ENCODE data around the gene UCP2. TPM values are rescaled to one million over a fixed set of nuclear protein-coding genes. Genes with fewer than 3 reads are reported as not detected.

Gene UCP2
- total and polyA plus RNA-seq, 10 of the 15 experiments (the other 5 are each of a cell fraction or from before 2014, with no cell fraction given) = 32.9 to 248 (median 154) TPM

DNA sequence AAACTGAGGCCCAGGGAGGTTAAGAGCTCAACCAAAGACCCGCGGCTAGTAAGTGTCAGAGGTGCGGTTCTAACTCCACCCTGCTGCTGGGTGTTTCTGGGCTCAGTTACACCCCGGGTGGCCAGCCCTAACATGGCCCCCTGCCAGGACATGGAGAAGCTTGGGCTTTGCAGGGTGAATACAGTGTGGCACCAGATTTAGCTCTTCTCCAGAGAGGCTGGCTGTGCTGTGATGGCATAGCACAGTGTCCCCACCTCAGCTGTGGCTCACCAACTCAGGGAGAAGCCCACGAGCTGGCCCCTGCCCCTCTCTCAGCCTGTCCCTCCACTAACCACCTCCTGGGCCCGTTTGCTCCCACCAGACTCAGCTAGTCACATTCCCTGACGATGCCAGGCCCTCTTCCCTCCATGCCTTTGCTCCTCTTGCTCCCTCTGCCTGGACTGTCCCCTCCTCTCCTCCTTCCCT is 19.2 kb upstream of the UCP2 start:
- no peak overlapping the region for H3K9ac ChIP-seq (ENCODE audit: control insufficient read depth, insufficient read depth, low read length)
- no peaks in the 10 kb centered on the region for H3K27me3 ChIP-seq (replicated peaks in 1 of 2; ENCODE audit: control insufficient read depth in 2 of 2, insufficient read depth in 2 of 2, low read length in 1 of 2)
- peaks cover 24% of the 10 kb centered on the region for H3K4me1 ChIP-seq (ENCODE audit: control insufficient read depth, insufficient read depth, low read length)
- H2AFZ ChIP-seq (ENCODE audit: control insufficient read depth, low read depth, low read length) = no peak overlapping the region
- no peaks in the 10 kb centered on the region for H3K79me2 ChIP-seq (ENCODE audit: control insufficient read depth, insufficient read depth, low read length)
- intact Hi-C loops (cut with micrococcal nuclease; ENCODE audit: unreplicated experiment) (no loop called here), in situ Hi-C loops (cut with MboI) (no loop called here)
- TF ChIP-seq RUNX3 (IDR thresholded peaks at IDR 0.05; ENCODE audit: low read length) = no peak
- TF ChIP-seq, protein P1, sequence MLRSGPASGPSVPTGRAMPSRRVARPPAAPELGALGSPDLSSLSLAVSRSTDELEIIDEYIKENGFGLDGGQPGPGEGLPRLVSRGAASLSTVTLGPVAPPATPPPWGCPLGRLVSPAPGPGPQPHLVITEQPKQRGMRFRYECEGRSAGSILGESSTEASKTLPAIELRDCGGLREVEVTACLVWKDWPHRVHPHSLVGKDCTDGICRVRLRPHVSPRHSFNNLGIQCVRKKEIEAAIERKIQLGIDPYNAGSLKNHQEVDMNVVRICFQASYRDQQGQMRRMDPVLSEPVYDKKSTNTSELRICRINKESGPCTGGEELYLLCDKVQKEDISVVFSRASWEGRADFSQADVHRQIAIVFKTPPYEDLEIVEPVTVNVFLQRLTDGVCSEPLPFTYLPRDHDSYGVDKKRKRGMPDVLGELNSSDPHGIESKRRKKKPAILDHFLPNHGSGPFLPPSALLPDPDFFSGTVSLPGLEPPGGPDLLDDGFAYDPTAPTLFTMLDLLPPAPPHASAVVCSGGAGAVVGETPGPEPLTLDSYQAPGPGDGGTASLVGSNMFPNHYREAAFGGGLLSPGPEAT (IDR thresholded peaks at IDR 0.05; ENCODE audit: low read depth) = no peak
- TF ChIP-seq, protein P2, sequence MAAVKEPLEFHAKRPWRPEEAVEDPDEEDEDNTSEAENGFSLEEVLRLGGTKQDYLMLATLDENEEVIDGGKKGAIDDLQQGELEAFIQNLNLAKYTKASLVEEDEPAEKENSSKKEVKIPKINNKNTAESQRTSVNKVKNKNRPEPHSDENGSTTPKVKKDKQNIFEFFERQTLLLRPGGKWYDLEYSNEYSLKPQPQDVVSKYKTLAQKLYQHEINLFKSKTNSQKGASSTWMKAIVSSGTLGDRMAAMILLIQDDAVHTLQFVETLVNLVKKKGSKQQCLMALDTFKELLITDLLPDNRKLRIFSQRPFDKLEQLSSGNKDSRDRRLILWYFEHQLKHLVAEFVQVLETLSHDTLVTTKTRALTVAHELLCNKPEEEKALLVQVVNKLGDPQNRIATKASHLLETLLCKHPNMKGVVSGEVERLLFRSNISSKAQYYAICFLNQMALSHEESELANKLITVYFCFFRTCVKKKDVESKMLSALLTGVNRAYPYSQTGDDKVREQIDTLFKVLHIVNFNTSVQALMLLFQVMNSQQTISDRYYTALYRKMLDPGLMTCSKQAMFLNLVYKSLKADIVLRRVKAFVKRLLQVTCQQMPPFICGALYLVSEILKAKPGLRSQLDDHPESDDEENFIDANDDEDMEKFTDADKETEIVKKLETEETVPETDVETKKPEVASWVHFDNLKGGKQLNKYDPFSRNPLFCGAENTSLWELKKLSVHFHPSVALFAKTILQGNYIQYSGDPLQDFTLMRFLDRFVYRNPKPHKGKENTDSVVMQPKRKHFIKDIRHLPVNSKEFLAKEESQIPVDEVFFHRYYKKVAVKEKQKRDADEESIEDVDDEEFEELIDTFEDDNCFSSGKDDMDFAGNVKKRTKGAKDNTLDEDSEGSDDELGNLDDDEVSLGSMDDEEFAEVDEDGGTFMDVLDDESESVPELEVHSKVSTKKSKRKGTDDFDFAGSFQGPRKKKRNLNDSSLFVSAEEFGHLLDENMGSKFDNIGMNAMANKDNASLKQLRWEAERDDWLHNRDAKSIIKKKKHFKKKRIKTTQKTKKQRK (IDR thresholded peaks at IDR 0.05; ENCODE audit: low read depth, low read length) = no peak
- TF ChIP-seq POLR2A (IDR thresholded peaks at IDR 0.05; ENCODE audit: low read depth, low read length) = no peak
- TF ChIP-seq NFIC (IDR thresholded peaks at IDR 0.05; ENCODE audit: low read depth, low read length) = no peak
- TF ChIP-seq, protein P3, sequence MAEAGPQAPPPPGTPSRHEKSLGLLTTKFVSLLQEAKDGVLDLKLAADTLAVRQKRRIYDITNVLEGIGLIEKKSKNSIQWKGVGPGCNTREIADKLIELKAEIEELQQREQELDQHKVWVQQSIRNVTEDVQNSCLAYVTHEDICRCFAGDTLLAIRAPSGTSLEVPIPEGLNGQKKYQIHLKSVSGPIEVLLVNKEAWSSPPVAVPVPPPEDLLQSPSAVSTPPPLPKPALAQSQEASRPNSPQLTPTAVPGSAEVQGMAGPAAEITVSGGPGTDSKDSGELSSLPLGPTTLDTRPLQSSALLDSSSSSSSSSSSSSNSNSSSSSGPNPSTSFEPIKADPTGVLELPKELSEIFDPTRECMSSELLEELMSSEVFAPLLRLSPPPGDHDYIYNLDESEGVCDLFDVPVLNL (IDR thresholded peaks at IDR 0.05; ENCODE audit: low read depth, low read length) = no peak
- TF ChIP-seq, protein P4, sequence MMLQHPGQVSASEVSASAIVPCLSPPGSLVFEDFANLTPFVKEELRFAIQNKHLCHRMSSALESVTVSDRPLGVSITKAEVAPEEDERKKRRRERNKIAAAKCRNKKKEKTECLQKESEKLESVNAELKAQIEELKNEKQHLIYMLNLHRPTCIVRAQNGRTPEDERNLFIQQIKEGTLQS (IDR thresholded peaks at IDR 0.05; ENCODE audit: borderline replicate concordance, extremely low read depth, low read depth, low read length) = no peak
- TF ChIP-seq ZNF207 (IDR thresholded peaks at IDR 0.05; ENCODE audit: borderline replicate concordance) = no peak
- TF ChIP-seq ZNF384 (IDR thresholded peaks at IDR 0.05; ENCODE audit: borderline replicate concordance, low read depth, low read length) = no peak
- TF ChIP-seq NR2F1 (conservative IDR thresholded peaks at IDR 0.05) = no peak
- no peak for TF ChIP-seq MTA3 (IDR thresholded peaks at IDR 0.05; ENCODE audit: borderline replicate concordance, low read length)
- no peak for TF ChIP-seq CBX5 (IDR thresholded peaks at IDR 0.05; ENCODE audit: low read depth)
- no peak for TF ChIP-seq ETV6 (conservative IDR thresholded peaks at IDR 0.05 in 1 of 2, IDR thresholded peaks at IDR 0.05 in 1 of 2; ENCODE audit: borderline replicate concordance in 1 of 2, low read depth in 1 of 2)
- TF ChIP-seq, protein P5, sequence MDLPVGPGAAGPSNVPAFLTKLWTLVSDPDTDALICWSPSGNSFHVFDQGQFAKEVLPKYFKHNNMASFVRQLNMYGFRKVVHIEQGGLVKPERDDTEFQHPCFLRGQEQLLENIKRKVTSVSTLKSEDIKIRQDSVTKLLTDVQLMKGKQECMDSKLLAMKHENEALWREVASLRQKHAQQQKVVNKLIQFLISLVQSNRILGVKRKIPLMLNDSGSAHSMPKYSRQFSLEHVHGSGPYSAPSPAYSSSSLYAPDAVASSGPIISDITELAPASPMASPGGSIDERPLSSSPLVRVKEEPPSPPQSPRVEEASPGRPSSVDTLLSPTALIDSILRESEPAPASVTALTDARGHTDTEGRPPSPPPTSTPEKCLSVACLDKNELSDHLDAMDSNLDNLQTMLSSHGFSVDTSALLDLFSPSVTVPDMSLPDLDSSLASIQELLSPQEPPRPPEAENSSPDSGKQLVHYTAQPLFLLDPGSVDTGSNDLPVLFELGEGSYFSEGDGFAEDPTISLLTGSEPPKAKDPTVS (IDR thresholded peaks at IDR 0.05; ENCODE audit: low read depth, low read length) = no peak
- TF ChIP-seq RB1 (IDR thresholded peaks at IDR 0.05; ENCODE audit: borderline replicate concordance) = no peak
- ATAC-seq = no peak
- no peak for FAIRE-seq
- SMC1A ChIA-PET (ENCODE audit: uncharacterized antibody, unreplicated experiment) = no interaction called here
- no peak for DNase-seq (ENCODE audit: low read depth, low spot score)
- 80% methylated on average over 7 of the region's 7 CpGs for WGBS (ENCODE audit: insufficient coverage, insufficient replicate concordance, low lambda C conversion rate, missing lambda C conversion rate)
- H3K4me2 ChIP-seq (ENCODE audit: control insufficient read depth, insufficient read depth) = no peak overlapping the region
- BruUV-seq (replicated peaks) = no TSS peak
- H3K4me3 ChIP-seq = no peak overlapping the region
- RAD21 ChIA-PET (ENCODE audit: unreplicated experiment) = interaction anchor here (1.2 kb wide), 1 partner anchor 21 kb away, joined by 3 read pairs; no protein-coding TSS in a partner anchor
- POLR2A ChIA-PET = interaction anchor here (0.5 to 0.6 kb wide), 2 partner anchors 179 to 417 kb away, joined by 3 read pairs; no protein-coding TSS in a partner anchor
- H3K27ac ChIP-seq (ENCODE audit: control insufficient read depth, insufficient read depth) = no peak overlapping the region
- H3K9me3 ChIP-seq (replicated peaks; ENCODE audit: control insufficient read depth, insufficient read depth, low read length) = no peaks in the 10 kb centered on the region
- H4K20me1 ChIP-seq (ENCODE audit: control insufficient read depth, insufficient read depth) = no peaks in the 10 kb centered on the region
- H3K36me3 ChIP-seq (ENCODE audit: control insufficient read depth in 2 of 2, insufficient read depth in 2 of 2, low read length in 1 of 2) = no peaks in the 10 kb centered on the region; a peak in 1 of 4 replicates
- CTCF ChIA-PET = interaction anchor here (0.6 kb wide), 1 partner anchor 353 kb away, joined by 3 read pairs; no protein-coding TSS in a partner anchor

Measured in GM12878 (cell line).